GM21367 (cell line): ENCODE data around the gene XPC.

ENCODE experiments used
- ATAC-seq: cut with Tn5 transposase; IDR thresholded peaks from one replicate; pipeline ENCODE4 v1.9.1; 2021; ENCODE audit not compliant: unreplicated experiment

The XPC gene

GRCh38 chr3:14150078-14150477, 28.3 kb downstream of the XPC start:
- no peak for ATAC-seq

DNA sequence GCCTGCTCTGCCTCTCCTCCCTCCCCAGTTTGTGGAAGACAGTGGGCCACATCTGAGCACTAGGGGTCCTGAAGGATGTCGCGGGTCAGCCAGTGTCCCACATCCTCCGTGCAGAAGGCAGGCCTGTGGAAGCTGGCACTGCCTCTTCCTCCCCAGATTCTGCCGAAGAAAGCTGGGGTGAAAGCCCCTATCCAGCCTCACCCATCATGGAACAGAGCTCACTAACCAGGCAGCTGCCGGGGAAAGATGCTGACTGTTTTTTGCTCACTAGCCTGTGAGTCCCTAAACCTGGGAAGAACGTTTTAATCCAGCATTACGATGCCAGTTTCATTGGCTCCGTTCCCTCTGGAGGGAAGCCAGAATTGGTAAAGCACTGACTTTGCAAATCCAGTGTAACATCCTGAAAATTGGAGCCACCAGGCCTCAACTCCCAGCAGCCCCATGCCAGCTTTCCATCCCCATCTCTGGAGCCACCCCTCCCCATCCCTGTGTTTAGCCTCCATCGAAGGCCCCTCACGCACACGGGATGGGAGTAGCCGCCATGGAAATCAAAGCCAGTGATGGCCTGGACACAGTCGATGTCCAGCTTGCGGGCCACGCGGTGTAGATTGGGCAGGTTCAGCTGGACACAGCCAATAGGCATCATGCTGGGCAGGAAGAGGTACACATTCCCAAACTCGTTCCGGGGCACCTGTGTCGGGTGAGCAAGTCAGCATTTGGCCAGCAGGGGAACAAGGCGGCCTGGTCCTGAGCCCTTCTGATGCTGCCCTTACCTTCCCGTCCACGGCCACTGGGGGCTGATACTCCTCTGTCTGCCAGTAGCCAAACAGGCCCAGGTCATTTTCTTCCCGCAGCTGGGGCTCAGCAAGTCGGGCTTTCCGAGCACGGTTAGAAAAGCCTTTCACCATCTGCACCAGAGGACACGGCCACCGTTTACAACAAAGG, 30.1 kb downstream of the XPC start:
- ATAC-seq = no peak

- no peak for ATAC-seq
Measured at GRCh38 chr3:14147617-14148016, 30.8 kb downstream of the XPC start.

DNA sequence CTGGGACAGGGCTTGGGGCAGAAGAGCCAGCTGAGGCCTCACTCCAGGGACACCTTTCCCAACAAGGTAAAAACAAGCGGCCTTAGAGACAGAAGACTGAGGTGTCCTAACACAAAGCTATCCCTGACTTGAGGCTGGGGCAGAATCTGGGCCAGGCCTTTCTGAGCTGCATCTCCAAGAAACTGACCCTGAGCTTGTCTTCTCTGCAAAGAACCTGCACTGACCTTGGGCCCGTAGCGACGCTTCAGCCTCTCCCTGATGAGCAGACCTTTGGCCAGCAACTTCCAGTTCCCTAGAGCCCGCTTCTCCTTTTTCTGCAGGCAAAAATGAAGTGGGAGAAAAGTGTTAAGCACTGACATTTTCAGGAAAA, 31.4 kb downstream of the XPC start:
- no peak for ATAC-seq

DNA sequence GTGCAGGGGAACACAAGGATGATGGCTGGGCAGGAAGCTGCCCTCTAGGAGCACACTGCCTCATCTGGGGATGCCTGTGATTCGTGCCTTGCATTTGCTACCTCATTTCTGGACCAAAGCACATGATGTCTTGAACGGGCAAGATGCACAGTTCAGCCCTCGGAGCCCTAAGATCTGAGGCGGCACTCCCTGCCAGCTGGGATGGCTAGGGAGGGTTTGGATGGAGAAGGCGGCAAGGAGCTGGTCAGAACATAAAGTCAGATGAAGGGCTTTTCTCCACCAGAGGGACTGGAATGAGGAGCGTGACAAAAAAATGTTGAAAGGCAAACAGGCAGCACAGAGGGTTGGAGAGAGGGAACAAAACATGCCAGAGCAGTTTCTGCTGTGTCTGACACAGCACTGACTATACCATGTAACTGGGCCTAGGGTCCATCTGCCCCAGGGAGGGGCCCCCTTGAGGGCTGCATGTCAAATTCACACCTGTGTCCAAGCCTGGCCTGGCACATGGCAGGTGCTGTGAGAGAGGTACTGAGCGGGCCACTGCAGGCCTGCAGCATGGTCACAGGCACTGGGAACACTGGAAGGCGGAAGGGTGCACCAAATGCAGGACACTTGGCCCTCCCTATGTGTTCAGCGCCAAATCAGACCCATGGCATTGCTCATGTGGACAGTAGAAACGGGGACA, 31.9 kb downstream of the XPC start:
- ATAC-seq = no peak

DNA sequence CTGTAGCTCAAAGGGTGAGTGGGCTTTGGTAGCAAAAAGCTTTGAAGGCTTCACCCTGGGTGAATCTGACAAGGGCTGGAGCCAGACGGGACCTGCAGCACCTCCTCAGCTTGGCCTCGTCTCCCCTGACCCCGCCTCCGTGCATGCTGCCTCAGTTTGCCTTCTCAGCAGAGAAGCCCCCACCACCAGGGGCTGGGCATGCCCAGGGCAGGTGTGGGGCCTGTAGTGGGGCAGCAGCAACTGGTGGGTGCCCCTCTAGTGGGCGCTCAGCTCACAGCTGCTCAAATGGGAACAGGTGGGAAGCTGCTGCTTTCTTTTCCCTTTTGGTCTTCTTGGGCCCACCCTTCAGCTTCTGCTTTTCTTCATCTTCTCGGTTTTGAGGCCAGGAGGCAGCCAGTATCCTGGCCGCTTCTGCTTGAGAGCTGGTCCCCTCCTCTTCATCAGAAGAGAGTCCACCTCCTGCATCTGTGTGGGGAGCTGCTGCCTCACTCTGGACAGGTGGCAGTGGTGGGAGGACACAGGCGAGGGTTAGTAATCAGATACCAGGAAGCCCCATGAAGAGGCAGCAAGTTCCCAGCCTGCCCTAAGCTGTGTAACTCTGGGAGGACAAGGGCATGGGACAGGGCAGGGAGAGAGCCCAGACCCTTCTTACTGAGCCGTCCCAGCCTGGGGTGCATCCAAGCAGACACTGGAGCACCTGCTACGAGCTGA, 32.6 kb downstream of the XPC start:
- ATAC-seq = no peak

DNA sequence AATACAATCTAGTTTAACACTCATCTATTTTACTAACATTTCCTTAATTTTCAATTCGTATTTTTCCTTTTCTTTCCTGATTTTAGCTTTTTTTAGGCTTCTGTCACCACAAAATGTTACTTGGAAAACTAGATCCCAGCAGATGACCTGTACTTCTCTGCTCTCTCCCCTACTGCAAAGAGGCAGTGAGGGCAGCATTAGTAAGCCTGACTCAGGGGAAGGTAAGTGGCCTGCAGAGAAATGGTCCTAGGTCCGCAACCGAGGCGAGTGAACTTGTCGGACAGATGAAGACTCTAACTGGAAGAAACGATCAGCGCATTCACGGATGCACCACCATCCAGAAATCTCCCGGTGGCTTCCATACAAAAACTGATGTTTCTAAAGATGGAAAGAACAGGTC, 33.2 kb downstream of the XPC start:
- no peak for ATAC-seq

GRCh38 chr3:14144423-14145075, 33.9 kb downstream of the XPC start:
- peak; percentile 95 for ATAC-seq

GRCh38 chr3:14143271-14144225, 34.9 kb downstream of the XPC start:
- no peak for ATAC-seq

DNA sequence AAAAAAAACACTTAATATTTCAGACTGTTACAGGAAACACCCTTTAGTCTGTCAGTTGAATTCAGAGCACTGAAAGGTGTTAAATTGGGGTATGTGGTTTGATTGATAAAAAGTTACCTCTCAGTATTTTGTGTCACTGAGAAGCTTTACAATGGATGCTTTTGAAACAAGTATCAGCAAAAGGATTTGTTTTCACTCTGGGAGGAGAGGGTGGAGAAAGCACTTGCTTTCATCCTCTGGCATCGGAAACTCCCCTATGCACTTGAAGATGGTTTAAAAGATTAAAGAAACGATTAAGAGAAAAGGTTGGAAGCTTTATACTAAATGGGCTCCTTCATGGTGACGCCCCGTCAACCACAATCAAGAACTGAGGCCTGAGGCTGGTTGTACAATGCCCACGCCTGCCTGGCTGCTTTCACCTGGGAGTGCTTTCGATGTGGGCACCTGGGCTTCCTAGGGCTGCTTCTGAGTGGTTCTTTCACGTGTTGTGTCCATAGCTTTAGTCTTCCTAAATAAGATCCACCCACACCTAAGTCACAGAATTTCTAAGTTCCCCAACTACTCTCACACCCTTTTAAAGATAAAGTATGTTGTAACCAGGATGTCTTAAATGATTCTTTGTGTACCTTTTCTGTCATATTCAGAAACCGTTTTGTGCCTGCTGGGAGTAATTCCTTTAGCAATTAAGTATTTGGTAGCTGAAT, 35.7 kb downstream of the XPC start:
- no peak for ATAC-seq

DNA sequence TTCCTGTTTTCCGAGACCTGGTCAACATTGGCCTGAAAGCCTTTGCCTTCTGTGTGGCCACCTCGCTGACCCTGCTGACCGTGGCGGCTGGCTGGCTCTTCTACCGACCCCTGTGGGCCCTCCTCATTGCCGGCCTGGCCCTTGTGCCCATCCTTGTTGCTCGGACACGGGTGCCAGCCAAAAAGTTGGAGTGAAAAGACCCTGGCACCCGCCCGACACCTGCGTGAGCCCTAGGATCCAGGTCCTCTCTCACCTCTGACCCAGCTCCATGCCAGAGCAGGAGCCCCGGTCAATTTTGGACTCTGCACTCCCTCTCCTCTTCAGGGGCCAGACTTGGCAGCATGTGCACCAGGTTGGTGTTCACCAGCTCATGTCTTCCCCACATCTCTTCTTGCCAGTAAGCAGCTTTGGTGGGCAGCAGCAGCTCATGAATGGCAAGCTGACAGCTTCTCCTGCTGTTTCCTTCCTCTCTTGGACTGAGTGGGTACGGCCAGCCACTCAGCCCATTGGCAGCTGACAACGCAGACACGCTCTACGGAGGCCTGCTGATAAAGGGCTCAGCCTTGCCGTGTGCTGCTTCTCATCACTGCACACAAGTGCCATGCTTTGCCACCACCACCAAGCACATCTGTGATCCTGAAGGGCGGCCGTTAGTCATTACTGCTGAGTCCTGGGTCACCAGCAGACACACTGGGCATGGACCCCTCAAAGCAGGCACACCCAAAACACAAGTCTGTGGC, 36.6 kb downstream of the XPC start:
- no peak for ATAC-seq

- ATAC-seq = no peak
Measured at GRCh38 chr3:14141144-14141543, 37.3 kb downstream of the XPC start.

- no peak for ATAC-seq
Measured at GRCh38 chr3:14140668-14141067, 37.7 kb downstream of the XPC start.

DNA sequence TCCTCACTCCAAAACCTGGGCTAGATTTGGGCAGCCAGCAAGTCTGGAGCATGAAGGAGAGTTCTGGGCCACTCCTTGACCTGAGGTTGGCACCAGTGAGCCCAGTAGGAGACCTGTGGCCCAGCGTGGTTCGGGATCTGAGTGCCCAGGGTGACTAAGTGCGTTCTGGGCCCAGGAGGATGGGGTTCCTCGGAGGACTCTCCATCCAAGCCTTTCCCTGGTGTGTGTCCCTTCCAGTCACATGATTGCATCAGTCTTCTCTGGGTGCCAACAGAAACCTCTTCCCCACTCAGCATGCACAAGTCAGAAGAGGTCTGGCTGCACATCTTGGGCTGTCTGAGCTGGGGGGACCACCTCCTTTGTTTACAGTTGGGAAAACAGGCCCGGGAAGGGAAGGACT, 38.6 kb downstream of the XPC start:
- no peak for ATAC-seq

DNA sequence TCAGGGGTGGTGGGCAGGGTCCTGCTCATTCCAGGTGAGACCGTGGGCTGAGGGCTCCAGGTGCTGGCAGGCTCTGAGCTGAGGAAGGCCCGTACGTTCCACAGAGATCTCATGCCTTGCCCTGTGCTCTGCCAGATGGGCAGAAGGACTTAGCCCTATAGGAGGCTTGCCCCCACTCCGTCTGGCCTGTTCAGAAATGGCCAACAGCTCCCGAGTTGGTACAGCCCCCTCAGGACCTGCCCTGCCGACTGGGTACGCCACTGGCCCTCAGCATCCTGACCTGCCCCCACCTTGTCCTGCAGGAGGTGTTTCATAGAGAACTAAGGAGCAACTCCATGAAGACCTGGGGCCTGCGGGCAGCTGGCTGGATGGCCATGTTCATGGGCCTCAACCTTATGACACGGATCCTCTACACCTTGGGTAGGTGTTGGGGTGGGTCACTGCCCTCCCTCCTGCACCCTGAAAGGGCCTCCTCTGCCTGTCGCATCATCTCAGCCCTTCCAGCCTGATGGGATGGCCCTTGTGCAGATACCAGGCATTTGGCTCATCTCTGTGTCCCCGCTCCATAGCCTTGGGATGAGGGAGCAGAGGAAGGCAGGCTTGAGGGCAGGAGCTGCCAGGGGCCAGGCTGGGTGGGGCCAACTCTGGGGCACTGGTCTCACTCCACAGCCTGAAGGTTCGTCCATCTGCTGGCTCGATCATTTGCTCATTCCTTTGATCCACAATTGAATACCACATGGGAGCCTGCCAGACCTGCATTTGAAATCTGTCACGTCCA, 39.3 kb downstream of the XPC start:
- no peak for ATAC-seq

DNA sequence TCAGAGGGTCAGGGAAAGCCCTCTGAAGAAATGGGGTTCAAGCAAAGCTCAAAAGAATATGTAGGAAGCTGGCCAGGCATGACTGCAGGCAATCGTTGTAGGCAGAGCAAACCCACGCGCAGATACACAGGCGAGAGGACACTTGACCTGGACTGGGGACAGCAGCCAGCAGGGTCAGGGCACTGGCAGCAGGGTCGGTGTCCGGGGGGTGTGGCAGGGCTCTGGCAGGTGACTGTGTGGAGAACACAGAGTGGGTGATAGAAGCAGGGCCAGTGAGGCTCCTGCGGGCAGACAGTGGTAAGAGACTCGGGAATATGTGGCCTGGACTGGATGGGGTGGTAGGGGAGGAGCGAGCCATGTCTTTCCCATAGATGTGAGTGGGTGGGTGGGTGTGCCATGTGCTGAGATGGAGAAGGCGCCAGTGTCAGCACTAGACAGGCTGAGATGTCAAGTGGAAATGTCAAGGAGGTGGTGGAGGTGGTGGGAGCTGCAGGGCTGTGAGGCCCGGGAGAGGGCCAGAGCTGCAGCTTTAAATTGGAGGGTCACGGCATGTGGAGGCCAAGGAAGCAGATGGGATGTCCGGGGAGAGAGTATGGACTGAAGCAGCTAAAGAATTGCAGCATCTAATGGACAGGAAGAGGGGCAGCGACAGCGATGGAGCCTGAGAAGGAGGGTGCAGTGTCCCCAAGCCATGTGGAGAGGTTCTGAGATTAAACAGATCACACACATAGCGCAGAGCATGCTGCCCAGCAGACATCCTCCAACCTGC, 40.1 kb downstream of the XPC start:
- ATAC-seq = no peak

GRCh38 chr3:14137445-14137844, 41.0 kb downstream of the XPC start:
- no peak for ATAC-seq
